HG03439 (cell line): Measurements from ENCODE around the gene TMIE.
"Not testable (repeated sequence)": the region's sequence is repeated elsewhere in the genome, so short reads cannot be mapped to it uniquely, and the experiment has no call there.

Experiments
- ATAC-seq: cut with Tn5 transposase; IDR thresholded peaks from one replicate; pipeline ENCODE4 v1.9.1; 2021; ENCODE audit warnings: mild to moderate bottlenecking, moderate library complexity; ENCODE audit not compliant: unreplicated experiment

The TMIE gene

DNA sequence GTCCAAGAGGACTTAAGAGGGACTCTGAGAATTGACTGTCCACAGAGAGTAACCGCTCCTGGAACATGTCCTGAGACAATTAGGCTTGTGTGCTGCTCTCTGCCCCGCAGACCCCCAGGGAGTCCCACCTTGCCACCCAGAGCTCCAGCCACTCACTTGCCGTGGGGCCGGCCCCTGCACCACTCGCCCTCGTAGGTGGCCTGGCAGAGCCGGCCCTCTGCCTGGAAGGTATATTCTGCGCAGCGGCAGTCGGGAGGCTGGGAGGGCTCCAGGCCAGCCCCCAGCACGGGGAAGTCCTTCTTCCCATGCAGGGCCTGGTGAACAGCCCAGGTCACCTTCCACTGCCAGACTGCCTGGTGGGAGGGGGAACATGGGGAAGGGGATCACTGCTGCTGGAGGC is 18.2 kb upstream of the TMIE start:
- no peak for ATAC-seq

DNA sequence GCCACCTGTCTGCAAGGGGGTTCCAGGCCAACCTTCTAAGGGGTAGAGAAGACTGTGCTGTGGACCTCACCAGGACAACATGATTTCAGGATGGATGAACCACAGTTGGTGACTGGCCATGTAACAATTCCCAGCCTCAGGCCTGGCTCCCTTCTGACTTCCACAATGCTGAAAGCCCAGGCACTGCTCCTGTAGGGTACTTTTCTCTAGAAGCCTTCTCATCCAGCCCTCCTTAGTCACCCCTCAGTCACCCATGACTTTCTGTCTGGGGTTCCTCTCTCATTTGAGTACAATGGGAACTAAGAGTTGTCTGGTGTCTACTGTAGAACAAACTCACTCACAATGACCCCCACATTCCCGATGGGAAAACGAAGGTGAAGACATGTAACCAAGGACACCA is 16.3 kb upstream of the TMIE start:
- no peak for ATAC-seq

DNA sequence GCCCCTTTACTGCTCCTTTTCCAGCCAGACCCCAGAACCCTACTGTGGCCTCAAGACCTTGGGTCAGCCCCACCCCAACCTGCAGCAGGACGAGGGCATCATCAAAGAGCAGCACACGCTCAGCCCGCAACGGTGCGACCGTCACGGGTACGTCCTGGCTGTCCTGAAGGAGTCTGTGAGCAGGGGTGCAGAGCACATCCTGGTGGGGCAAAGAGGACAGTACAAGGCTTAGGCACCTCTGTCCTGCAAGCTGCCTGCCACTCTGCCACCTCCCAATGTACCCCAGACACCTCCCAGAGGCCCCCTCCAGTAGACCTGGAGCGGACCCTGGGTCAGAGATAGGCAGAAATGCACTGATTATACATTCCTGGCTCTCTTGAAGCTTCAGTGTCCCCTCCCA is 15.7 kb upstream of the TMIE start:
- no peak for ATAC-seq

DNA sequence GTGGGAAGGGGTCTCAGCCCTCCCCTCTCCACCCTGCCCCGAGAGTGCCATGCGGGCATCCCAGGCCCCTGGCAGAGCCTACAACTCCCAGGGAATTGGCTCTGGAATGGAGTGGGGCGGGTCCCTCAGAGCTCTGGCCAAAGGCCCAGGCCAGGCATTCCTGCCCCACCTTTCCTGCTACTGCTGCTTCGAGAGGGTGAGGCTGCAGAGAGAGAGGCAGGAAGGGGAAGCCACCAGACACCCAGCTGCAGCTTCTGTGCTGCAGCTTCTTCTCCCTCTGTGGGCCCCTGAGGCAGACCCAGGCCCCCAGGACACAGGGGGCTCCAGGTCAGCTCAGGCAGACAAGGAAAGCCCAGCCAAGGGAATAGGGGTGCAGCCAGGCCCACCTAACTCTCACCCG is 10.4 kb upstream of the TMIE start:
- ATAC-seq: no peak

DNA sequence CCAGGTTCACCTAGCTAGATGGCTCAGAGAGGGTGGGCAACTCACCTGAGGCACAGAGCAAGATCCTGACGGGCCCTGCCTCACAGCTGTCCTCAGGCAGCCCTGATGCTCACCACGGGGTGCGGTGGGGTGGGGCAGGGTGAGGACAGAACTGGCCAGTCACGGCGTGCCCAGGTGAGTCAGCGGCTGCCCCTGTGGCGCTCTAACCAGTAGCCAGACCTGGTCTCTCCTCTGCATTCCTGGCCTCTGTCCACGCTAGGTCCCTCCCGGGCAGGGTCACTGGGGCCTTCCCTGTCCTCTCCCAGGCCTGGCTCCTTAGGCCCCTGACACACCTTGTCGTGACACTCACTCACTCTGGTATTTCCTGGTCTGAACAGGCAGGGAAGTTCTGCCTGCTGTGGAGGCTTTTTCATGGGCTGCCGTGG is 8.6 kb upstream of the TMIE start:
- ATAC-seq: no peak

DNA sequence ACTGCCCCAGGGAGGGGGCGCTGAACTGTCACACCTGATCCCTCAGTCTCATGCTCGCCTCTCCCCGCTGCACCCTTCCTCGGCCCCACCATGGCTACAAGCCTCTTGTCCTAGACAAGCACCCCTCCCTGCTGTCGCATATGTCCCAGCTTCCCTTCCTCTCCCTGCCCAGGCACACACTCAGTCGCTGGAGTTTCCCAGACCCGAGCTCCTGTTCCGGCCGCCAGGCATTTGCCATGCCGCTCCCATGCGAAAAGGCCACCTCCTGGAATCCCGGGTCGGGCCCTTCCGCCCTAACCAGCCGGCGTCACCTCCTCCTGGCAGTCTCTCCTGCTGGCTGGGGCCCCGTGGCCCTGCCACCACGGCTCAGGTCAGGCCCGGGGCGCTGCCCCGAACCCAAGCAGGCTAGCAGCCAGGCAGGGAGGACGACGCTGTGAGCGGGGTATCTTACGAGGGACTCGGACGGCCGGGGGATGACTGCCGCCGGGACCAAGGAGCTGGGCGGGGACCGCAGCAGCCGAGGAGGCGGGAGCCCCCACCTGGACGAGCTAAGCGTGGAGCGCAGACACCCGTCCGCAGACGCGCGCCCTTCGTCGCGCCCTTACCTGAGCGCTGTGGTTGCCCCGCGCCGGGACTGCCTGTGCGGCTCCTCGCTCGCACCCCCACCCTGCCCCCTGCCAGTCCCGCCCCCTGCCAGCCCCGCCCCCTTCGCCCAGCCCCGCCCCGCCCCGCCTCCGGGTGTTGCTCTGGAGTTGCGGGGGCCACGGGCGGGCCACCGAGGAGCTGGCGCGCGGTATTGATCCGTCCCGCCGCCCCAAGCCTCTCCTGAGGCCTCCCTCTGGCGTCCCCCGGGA is 7.9 kb upstream of the TMIE start, which contains the start of gene ALS2CL:
Gene ALS2CL (minus strand): TSS at position 642 of the 854 bp plus-strand sequence. CDS start 4,239 bp downstream, outside the sequence.
- no peak for ATAC-seq

DNA sequence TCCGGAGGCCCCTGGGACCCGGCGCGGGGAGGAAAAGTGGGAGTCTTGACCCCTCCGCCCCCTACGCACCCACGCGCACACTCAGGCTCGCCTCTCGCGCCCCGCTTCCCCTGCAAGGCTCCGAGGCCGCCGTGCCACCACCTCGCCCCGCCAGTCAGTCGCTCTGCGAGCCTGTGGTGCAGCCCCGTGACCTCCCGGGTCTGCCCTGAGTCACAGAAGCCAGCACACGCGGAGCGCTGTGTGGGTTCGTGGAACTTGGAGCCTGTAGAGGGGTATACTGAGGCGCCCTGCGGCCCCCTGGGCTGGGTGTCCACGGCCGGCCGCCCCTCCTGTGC is 7.3 kb upstream of the TMIE start:
- no peak for ATAC-seq

DNA sequence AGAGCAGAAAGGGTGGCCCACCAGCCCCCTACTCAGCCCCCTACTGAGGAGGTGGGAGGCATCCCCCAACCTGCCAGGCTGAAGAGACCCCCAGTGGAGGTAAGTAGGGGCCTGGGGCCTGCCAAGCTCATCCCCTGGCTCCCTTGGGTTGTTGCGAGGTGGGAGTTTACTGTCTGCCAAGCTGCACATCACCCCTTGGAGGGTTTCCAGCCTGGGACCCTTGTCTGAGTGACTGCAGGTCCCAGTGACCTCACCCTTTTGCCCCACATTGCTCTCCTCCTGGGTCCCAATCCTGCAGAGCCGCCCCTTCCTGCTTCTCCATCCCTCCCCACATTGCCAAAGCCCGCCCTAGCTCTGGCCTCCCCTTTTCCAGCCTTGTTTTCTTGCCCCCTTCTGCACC is 6.7 kb upstream of the TMIE start:
- no peak for ATAC-seq

DNA sequence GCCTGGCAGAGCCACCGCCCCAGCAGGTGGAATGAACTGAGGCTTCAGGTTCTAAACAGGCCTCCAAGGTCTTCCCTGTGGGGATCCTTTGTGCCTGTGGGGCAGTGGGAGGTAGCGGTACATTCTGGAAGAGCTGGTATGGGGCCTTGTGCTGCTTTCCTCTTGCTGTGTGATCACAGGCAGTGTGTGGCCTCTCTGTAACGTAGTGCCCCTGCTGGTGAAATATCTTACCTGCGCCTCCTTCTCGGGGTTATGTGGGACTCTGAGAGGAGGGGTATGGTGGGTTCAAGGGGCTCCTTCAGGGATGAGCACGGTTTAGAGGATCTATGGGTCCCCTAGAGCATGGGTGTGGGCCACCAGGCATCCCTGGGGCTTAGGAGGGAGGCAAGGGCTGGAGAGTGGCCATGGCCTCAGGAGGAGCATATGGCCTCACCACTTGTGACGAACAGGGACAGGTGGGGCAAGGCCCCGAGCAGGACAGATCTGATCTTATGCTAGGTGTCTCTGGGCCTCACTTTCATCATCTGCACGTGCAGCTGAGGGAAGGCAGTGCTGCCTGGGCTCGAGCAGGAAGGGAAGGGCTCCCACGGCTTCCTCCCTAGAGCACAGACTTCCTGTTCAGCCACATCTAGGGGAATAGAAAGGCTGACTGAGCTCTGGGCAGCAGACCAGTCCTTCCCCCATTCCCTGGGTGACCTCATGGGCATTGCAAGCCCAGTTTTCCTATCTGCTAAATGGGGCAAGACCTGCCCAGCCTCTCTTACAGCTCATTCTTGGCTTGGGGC is 5.8 kb upstream of the TMIE start:
- no peak for ATAC-seq

DNA sequence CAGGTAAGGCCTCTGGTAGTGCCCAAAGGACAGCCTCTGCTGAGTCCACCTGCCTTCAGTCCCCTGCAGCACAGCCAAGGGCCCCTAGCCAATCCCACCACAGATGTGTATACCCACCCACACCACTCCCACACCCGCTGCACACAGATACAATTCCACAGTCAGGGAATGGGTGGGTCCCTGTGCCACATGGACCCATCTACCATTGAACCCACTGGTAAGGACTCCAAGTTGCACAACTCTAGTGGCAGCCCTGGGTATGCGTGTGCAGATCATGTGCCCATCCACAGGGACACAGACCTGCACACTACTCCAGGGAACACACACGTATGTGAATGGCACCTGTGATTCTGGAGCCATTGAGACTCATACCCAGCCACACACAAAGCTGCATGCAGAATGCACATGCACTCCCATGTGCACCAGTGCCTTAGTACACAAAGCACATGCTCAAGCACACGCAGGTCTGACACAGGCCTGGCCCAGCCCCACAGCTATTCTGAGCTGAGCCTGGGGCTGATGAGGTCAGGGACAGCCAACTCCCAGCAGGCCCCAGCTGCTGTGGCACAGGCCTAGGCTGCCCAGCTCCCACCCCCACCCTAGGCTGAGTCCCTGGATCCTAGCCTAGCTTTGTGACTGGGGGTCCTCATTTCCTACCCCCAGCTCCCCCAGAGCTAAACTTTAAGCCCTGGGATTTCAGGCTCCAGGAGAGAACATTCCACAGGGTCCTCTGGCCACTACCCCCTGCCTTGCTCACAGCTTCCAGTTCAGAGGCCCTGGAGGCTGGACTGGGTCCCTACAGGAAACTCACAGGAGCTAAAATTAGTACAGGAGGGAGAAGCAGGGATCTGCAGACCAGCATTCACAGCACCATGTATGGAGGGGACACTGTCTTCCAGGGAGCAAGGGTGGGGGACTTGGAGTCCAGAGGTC is 5.0 kb upstream of the TMIE start:
- no peak for ATAC-seq

DNA sequence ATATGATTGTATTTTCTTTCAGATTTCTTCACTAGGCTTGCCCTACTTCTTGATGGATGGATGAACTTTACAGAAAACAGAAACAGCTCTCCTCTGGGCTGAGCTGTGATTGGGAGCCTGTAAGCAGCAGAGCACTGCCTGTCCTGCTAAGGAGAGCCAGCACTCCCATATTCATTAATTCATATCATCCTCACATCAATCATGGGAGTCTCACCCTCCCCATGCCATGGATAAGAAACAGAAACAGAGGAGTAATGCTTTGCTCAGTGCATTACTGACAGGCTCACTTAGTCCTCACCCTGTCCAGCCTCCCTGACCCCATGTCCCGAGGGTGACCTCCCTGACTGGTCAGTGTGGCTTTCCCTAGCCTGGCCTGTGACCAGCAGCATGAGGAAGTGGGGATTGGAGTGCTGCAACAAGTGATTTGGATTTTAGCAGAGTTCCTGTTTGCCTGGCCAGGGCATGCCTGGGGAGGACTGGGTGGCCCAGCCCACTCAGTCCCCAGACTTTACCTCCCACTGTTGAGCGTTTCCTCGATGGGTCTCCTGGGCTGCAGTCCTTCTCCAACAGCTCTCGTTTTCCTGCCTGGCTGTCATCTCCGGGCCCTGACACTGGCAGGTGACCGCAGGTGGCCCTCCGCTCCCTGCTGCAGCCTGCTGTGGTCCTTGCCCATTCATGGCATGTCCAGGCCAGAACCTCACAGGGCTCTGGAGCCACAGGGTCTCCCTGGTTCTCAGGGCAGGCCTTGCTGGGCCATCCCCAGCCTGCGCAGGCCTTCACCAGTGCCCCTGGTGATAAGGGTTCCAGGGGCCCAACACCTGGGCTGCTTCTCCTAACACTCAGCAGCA is 1.3 kb upstream of the TMIE start:
- no peak for ATAC-seq

DNA sequence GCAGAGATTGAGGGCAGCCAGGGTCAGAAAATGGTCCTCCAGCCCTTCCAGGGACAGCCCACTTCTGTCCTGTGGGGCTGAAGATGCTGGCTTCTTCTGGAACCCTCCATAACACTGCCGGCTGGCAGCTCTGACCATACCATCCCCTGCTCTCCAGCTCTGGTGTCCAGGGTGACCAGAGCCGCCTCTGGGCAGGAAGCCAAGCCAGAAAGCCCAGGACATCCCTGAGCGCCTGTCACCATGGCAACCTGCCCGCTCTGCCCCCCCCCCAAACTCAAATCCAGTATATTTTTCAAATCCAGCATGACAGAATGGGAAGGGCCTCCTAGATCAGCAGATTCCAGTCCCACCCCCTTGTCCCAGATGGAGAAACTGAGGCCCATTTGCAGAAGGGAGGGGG is 420 bp upstream of the TMIE start:
- ATAC-seq: no peak

DNA sequence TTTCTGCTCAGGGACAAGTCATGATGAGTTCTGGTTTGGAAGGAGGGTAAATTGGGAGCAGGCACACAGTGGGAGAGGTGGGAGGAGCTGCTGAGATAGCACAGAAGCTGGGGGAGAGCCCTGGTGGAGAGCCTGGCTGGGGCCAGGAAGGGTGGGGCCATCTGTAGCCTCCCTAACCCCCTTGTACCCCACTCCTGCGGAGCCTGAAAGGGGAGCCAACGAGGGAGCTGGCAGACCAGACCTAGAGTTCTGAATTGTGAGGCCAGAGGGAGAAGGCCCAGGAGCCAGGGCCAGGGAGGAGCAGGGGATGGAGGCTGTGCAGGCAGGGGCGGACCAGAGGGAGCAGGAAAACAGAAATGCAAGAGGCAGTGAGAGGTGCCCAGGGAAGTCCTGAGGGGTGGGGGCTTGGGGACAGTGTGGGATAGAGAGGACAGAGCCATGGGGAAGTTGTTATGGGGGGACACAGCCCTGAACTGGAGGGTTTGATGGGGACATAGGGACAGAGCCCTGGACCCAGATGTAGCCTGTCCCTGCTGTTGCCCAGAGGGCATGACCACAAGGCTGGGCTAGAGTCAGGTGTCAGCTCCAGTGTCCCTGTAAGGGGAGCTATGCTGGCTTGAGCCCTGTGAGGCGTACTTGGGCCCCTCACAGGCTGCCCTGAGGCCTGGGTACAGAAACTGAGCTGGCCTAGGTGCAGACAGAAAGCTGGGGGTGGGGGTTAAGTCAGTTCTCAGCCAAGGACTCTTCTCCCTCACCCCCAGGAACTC is 1.2 kb downstream of the TMIE start:
- ATAC-seq: no peak

DNA sequence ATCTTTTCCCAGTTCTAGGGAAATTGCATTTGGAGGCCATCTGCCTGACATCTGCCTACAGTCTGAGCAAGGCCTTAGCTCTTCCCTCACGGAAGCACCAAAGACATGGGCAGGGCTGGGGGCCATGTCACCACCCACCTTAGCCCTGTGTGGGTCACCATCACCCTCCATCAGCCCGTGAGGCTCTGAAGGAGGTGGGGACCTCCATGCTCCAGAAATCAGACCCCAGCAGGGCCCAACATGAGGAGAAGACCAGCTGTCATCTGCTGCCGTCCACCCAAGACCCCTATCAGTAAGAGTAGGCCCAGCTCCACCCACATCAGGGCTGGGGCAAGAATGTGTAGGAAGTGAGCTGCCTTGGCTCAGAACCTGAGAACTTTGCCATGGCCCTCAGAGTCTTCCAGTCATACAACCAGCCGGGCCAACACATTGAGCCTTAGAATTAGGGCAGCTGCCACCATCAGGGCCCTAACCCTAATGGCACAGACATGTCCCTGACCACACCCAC is 1.9 kb downstream of the TMIE start:
- ATAC-seq: no peak

DNA sequence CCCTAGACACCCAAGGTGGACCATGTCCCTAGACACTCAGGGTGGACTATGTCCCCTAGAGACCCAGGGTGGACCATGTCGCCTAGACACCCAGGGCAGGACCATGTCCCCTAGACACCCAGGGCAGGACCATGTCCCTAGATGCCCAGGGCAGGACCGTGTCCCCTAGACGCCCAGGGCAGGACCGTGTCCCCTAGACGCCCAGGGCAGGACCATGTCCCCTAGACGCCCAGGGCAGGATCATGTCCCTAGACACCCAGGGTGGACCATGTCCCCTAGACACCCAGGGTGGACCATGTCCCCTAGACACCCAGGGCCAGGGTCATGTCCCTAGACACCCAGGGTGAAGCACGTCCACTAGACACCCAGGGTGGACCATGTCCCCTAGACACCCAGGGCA is 3.2 kb downstream of the TMIE start:
- ATAC-seq: not testable (repeated sequence)

DNA sequence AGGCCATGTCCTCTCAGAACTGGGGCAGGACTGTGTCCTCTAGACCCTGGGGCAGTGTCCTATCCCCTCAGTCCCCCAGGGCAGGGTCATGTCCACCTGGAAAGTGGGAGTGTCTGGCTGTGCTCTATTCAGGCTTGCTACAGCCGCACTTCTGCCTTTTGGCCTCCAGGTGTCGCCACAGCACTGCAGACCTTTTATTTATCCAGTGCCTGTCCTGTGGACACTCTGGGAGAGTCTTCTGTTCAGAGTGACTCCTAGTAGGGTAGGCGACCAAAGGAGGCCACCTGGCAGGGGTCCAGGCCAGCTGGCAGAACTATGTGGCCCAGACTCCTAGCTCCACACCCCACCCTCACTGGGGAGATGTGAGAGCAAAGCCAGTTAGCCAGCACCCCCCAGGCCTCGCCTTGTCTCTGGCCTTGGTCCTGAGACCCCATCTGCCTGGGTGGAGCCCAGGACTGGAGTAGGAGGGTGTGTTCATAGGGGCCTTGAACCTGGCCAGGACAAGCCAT is 3.9 kb downstream of the TMIE start:
- peak; percentile 59 for ATAC-seq

DNA sequence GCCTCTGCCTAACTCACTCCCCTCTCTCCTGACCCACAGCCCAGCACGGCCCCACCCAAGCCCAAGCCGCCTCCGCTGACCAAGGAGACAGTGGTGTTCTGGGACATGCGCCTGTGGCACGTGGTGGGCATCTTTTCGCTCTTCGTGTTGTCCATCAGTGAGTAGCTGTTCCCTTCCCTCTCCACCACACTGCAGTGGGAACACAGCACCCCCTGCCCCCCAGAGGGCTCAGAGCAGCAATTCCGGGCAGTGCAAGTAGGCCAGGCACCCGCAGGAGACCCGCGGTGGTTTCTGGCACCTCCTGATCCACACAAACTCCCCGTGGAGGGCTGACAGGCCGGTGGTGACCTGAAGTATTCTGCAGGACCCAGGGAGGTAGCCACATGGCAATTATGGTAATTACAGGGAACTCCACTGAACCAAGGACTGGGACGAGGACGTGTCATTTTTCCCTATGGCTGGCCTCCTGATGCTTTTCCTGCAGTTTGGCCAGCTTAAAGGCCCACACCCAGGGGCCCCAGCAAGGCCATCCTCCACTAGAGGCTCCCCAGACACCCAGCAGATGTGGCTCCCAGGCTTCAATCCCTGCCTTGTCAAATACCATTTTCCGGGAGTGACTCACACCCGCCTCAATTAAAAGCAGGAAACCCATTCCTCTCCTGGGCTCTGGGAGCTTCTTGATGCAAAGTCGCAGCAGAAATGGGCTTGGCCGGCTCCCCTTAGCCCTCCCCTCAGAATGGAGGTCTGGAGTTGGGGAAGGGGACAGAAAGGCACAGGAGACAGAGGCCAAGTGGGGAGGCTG is 4.8 kb downstream of the TMIE start:
- no peak for ATAC-seq
